HPDE6-E6E7 (cell line): ENCODE measurements around the gene LSM7.
"Not testable (repeated sequence)": the region's sequence is repeated elsewhere in the genome, so short reads cannot be mapped to it uniquely, and the experiment has no call there.

Experiments
- DNase-seq: peaks from one replicate; pipeline ENCODE4 v3.0.0; 2011; ENCODE audit warnings: missing footprints; ENCODE audit errors: extremely low spot score

LSM7 gene

DNA sequence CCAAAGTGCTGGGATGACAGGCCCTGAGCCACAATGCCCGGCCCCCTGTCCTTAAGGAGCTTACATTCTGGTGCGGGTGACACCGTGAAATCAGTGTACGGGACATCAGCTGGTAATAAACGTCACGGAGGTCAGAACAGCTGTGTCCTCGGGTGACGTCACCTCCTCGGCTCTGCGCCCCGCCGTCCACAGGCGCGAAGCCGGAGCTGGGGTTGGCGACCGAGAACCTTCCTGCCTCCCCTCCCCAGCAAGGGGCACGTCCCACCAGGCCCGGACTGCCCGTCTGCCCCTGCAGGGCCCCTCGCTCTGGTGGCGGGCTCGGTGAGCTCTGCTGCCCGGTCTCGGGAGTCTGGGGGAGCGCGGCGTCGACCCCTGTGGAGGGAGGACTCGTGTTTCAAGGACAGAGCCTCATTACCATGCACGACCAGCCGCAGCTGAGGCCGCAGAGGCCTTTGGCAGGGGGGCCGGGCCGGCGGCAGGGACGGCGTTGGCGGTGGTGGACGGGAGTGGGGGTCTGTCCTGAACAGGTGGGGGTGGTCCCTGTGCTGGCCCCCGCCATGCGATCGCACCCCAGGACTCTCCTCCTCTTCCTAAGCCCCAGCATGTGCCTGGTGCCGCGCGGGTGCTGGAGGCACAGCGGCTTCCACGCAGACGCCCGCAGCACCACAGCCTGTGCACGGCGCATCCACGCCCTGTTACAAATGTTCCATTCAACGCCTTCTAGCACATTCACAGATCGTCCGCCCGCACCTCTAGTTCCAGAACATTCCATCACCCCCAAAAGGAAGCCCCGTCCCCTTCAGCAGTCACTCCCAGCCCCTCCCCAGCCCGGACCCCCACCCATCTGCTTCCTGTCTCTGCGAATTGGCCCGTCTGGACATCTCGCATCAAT is 25.8 kb downstream of the LSM7 start:
- DNase-seq, result no peak

DNA sequence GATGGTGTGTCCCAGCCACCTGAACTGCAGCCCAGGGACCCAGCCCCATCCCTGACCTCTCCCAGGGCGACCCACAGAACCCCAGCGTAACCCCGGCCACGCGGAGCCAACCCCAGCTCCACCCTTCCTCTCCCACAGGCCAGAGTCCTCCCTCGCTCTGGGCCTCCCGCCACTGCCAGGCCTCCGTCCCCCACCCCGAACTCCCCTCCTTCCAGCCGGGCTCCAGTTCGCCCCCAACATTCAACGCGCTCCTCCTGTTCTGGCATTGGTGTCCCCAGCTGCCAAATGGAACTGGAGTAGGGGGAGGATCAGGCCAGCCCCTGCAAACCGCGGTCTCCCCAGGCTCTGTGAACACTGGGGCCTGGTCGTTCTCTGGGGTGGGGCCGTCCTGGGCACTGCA is 27.9 kb downstream of the LSM7 start:
- DNase-seq, result no peak

DNA sequence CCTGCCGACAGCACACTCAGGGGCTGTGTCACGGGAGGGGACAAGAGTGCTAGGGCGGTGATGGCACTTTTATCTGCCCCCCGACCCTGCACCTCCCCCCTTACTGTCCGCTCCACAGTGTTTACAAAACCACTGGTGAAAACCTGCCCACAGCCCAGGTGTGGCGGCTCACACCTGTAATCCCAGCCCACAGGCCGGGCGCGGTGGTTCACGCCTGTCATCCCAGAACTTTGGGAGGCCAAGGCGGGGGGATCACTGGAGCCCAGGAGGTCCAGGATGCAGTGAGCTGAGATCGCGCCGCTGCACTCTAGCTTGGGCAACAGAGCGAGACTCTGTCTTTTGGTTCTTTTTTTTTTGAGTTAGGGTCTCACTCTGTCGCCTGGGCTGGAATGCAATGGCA is 32.2 kb downstream of the LSM7 start:
- no peak for DNase-seq

DNA sequence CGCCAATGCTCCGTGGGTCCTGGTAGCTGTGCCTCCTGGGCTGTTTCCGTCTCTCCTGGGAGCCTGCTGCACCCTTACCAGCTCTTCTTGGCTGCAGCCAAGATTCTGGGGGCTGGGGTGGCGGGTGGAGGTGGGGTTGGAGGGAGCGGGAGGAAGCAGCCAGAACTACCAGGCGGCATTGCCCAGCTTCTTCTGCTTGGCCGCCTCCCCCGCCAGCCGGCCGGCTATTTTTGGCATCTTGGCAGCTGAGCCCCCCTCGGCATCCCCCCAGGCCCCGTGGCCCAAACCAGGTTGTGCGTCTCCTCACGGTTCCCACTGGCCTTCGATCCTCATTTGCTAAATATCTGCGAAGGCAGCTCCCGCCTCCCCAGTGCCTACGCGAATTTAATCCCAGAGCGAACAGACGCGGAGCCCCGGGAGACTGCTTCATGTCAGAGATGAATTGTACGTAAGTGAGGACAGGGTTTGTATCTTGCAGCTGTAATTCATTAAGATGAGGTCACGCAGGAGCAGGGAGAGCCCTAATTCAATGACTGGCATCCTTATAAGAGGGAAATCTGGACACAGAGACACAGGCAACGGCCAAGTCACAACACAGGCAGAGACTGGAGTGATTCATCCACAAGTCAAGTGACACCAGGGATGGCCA is 33.6 kb downstream of the LSM7 start:
- no peak for DNase-seq

DNA sequence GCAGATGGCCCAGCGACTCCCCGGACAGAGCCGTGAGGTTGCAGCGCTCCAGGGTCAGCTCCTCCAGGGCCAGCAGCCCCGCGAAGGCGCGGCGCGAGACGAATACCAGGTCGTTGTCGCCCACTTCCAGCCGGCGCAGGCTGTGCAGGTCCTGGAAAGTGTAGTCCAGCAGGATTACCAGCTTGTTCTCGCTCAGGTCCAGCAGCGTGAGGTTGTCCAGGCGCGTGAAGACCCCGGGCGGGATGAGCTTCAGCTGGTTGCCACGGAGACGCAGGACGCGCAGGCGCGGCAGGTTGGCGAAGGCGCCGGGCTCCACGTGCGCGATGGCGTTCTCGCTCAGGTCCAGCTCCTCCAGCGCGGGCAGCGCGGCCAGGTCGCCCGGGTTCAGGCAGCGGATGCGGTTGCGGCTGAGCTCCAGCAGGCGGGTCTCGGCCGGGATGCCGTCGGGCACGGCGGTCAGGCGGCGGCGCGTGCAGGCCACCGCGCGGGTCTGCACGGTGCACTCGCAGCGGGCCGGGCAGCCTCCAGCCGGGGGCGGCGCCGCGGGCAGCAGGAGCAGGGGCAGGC is 37.1 kb downstream of the LSM7 start:
- no peak for DNase-seq

- DNase-seq, result no peak
Measured at GRCh38 chr19:2290441-2291184, 37.8 kb downstream of the LSM7 start.

DNA sequence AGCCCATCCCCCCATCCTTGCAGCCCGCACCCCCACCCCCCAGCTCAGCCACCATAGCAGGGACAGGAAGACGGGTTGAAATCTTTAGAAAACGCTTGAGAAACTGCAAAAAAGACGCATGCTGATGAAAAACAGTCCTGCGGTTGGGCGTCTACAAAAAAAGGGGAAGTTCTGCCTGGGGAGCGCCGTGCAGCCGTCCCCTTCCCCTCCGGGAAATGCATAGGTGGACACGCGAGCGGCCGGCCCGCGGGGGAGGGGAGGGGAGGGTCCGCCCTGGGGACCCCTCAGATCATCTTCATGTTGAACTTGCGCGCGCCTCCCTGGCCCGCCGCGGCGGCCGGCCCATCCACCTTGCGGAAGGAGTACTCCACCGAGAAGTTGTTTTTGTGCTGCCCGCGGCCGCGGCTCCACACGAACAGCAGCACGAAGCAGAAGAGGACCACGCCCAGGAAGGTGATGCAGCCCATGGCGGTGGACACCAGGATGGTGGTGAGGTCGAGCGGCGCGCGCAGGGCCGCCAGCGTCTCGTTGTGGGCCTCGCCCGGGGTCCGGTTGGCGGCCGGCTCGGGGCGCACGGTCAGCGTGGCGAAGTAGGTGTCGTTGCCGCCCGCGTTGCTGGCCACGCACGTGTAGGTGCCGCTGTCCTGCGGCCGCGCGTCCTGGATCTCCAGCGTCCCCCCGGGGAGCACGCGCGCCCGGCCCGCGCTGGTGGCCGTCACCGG is 38.5 kb downstream of the LSM7 start:
- no peak for DNase-seq

DNA sequence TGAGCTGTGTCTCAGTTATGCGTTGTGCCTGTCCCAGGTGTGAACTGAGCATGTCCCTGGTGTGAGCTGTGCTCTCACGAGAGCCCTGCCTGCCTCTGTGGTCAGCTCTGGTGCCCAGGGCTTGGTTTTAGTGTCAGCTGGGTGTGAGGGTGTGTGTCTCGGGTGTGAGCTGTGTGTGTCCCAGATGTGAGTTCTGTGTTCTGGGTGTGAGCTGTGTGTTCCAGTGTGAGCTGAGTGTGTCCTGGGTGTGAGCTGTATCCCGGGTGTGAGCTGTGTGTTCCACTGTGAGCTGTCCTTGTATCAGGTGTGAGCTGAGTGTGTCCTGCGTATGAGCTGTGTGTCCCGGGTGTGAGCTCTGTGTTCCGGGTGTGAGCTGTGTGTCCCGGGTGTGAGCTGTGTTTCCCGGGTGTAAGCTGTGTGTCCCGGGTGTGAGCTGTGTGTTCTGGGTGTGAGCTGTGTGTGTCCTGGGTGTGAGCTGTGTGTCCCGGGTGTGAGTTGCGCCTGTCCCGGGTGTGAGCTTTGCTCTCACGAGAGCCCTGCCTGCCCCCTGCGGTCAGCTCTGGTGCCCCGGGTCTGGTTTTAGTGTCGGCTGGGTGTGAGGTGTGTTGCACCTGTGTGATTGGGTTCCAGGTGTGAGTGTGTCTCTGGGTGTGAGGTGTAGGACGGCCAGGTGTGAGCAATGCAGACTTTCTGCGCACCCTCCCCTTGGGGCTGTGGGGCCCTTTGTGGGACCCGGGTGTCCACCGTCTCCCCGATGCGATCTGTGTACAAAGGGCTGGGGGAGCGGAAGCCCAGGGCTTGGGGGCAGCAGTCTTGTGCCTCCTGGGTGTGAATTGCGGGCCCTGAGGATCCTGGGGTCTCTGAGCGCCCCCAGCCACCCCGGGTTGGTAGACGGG is 39.3 kb downstream of the LSM7 start:
- no peak for DNase-seq

GRCh38 chr19:2288338-2288817 is 40.0 kb downstream of the LSM7 start:
- DNase-seq, result no peak

- no peak for DNase-seq
Measured at GRCh38 chr19:2287585-2288337, 40.6 kb downstream of the LSM7 start.

- DNase-seq, result no peak
Measured at GRCh38 chr19:2286402-2287140, 41.8 kb downstream of the LSM7 start.

DNA sequence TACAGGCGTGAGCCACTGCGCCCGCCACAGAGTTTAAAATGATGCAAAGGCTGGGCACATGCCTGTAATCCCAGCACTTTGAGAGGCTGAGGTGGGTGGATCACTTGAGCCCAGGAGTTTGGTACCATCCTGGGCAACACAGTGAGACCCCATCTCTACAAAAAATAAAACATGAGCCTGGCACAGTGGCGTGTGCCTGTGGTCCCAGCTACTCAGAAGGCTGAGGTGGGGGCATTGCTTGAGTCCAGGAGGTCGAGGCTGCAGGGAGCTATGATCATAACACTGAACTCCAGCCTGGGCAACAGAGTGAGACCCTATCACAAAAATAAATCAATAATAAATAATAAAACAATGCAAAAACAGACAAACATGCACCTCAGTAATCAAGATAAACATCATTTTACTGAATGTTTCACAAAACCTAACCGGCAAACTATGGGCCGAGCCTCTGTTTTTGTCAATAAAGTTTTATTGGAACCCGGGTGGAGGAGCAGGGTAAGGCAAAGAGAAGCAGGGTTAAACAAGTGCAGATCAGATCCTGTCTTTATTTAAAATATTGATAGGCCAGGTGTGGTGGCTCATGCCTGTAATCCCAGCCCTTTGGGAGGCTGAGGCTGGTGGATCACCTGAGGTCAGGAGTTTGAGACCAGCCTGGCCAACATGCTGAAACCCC is 44.4 kb downstream of the LSM7 start:
- DNase-seq, result no peak

- DNase-seq, result no peak
Measured at GRCh38 chr19:2282862-2283237, 45.5 kb downstream of the LSM7 start.

DNA sequence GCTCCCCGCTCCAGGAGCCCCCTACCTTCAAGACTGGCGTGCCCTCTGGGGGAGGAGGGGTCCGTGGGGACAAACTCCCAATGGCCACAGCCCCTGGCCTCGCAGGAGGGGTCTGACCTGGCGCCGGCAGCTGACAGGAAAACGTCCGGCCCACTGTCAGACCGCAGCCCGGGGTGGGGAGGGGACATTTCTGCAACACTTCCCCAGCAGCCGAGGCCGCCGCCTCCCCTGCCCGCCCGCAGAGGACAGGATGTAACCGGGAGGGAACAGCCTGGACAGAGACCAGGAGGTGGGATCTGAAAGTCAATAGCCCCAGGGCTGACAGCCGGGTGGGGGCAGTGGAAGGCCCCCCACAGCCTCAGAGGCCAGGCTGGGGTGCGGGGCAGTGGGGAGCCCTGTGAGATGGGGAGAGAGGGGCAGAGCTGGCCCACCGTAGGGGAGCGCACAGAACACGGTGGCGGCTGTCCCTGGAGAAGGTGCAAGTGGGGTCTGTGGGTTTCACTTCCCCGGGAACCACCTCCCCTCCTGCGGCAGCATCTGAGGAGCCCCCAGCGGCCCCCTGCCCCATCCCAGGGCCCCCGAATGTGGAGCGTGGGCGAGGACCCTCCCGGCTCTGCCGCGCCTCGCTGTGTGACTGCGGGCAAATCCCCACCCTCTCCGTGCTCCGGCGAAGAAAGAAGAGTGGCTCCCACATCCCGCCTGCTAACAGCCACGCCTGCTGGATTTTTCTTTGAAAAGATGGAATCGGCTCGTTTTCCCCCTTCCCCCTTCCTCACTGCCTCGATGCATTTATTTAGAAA is 46.1 kb downstream of the LSM7 start, which contains the start of gene PEAK3:
Gene PEAK3, minus strand, starts transcription at position 114 of the 800 bp plus-strand sequence. CDS start 1,244 bp downstream, outside the sequence.
- no peak for DNase-seq

GRCh38 chr19:2281265-2282061 is 46.9 kb downstream of the LSM7 start:
- DNase-seq, result not testable (repeated sequence)

- DNase-seq, result no peak
Measured at GRCh38 chr19:2280633-2281264, 47.6 kb downstream of the LSM7 start.
